Measurements from ENCODE around the gene RASGRP2.

Gene RASGRP2

GRCh38 chr11:64694821-64695365 lies 49.0 kb downstream of the RASGRP2 start:
- DNase-seq (ENCODE audit: low spot score), result peak; percentile 77

DNA sequence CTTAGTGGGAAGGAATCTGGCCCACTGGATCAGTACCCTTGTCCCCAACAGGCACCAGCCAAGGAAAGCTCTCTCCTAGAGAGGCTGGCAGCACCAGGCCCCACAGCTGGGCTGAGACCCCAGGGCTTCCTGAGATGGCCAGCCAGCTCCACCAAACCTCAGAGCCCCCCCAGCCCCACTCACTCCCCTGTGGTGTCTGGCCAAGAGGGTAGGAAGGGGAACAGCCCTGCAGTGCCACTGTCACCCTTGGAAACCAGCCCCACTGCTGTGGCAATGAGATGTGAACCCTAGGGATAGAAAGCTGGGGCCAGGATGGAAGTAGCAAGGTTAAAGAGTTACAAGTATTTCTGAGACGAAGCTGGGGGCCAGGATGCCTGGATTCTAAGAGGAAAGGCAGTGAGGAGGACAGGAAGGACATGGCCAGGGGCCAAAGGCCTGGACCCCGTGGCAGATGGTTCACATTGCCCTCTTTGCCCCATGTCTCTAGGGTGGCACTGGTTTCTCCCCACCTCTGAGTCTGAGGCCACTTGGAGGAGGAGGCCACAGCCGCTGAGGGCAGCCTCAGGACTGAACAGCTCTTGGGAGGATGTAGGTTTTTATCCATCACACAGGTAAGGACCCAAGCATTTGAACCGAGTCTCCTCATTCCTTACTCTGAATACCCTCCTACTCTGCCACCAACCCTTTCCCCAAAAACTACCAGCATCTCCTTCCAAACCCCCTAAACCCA lies 49.8 kb downstream of the RASGRP2 start:
- no peak for DNase-seq (ENCODE audit: low spot score)

- no peak for DNase-seq (ENCODE audit: low spot score)
Measured at GRCh38 chr11:64692764-64693331, 51.1 kb downstream of the RASGRP2 start.

GRCh38 chr11:64691543-64691942 lies 52.4 kb downstream of the RASGRP2 start:
- no peak for DNase-seq (ENCODE audit: low spot score)

GRCh38 chr11:64690235-64690634 lies 53.7 kb downstream of the RASGRP2 start:
- DNase-seq (ENCODE audit: low spot score), result no peak

GRCh38 chr11:64688534-64688982 lies 55.4 kb downstream of the RASGRP2 start:
- peak; percentile 96 for DNase-seq (ENCODE audit: low spot score)

DNA sequence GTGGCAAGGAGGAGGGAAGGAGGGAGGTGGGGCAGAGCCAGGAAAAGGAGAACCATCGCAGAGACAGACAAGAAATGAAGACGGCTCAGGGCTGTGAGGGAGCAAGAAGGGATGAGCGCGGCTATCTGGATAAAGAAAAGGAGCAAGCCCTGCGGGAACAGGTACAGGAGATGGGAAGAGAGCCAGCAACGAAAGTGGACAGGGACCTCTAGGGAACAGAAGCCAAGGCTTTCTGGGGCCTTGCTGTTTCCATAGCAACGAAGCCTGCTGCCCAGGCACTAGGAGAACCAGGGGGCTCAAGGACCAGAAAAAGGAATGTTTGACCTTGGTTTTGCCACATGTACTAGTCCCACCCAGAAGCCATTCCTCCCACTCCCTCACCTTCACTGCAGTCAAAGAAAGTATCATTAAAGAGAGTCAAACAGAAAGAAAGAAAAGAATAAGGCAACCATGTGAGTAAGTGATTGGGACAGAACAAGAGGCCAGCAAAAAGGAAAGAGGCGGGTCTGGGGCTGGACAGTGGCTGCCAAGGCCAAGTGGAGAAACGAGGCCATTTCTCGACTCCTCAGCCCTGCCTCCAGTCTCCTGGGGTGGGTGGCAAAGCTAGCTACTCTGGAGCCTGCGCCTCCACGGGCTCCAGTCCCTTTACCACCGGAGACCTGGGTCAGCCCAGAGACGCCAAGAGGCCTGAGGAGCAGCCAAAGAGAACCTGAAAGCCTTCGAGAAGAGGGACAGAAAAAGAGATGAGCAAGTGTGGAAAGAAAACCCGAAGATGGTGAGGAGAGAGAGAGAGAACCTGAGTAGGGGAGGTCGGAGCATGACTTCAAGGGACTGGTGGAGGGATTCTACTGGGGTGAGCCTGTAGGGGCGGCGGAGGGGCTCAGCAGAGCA lies 56.1 kb downstream of the RASGRP2 start:
- peak; percentile 40 for DNase-seq (ENCODE audit: low spot score)

DNA sequence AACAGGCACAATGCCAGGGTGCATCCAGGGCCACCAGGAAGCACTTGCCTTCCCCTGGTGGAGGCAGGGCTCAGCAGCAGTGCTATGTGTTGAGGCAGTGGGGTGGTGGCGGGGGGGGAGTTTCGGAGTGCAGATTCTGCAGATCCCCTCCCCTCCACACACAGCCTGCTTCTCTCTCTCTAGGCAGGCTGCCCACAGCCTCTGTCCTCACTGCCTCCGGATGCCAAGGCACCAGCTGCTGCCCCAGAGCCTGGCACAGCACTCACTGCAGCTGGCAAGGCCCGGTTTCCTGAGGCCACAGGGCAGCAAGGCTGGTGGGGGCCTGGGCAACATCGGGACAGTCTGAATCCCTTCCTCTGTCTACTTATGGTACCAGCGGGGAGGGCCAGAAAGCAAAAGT lies 56.7 kb downstream of the RASGRP2 start:
- peak; percentile 99 for DNase-seq (ENCODE audit: low spot score)

DNA sequence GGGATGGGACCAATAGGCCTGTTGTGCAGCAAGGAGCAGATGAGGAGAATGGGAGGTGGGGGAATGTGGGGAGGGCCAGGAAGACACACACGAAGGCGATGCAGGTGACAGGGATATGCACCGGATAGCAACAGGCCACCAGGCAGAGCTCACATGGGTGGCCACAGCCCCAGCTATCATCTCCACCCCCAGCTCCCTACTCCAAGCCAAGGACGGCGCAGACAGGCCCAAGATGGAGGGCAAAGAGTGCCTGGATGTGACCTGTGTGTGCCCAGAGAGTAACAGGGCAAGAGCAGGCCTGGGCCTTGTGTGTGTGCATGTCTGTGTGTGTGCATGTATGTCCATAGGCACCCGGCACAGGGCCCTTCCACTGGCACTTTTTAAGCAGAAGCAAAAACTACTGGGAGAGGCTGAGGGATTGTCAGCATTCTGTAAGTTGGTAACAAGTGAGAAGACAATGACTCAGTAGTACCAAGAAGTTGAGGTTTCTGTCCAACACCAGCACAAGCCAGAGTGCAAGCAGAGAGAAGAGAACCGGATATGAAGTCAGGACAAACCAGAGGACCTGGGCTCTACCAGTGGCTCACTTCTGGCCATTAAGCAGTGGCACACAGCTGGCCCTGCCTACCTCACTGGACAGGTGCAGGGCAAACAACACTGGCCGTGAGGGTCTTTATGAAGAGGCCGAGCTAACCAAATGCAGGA lies 57.3 kb downstream of the RASGRP2 start:
- no peak for DNase-seq (ENCODE audit: low spot score)

GRCh38 chr11:64685536-64685935 lies 58.4 kb downstream of the RASGRP2 start:
- no peak for DNase-seq (ENCODE audit: low spot score)

- DNase-seq (ENCODE audit: low spot score), result no peak
Measured at GRCh38 chr11:64684357-64684756, 59.6 kb downstream of the RASGRP2 start.

DNA sequence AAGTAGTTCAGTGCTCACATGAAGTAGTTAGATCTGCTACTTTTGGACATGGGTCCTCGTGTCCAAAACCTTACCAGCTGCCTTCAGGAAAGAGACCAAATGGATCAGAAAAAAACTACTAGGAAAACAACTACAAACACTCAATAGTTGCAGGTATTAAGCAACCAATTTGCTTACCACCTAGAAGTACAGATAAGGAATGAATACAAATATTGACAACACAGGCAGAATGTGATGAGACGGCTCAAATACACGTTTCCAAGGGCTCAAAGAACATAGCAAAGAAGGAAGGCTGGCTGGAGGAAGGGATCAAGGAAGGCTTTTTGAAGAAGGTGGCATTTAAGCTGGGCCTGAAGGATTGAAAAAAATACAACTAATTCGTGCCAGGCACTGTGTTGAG lies 62.8 kb downstream of the RASGRP2 start:
- DNase-seq (ENCODE audit: low spot score), result no peak

DNA sequence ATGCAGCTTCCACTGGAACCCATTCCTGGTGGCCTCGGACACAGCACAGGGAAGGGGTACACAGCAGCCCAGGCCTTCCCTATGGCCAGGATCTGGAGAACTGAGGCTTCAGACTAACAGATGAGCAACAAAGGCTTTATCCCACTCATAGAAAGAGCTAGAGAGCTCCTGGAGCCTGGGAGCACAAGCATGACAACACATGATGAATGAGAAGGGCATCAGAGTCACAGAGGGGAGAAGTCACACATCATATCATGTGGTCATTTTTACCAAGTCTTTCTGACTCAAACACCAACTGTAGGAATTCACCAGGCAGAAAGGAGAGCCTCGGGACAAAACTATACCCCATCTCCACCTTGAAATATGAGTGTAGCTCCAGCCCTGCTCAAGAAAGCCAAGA lies 64.1 kb downstream of the RASGRP2 start:
- no peak for DNase-seq (ENCODE audit: low spot score)

- DNase-seq (ENCODE audit: low spot score), result no peak
Measured at GRCh38 chr11:64677441-64678023, 66.4 kb downstream of the RASGRP2 start.
